ENCODE results near the gene CCNK.

CCNK gene

DNA sequence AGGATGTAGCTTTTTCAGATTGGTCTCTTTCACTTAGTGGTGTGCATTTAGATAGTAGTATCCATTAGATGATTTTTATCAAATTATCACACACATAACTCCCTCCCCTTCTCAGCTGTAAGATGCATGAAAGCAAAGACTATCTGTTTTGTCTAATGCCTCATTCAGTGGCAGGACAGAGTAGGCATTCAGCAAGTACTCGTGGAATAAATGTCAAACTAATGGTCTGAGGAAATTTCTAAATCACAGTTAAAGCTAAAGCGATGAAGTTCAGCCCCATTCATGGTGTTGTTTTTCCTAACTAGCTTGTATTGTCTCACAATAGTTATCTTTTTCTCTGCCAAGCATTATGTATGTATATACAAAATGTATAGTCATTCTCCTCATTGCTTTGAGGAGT, 16.1 kb downstream of the CCNK start:
- Histone ChIP-seq H3K9me3 (no peaks in the 10 kb centered on the region), H3K27ac (no peak overlapping the region), H3K4me1 (no peaks in the 10 kb centered on the region), H3K36me3 (peaks cover 69 to 93% (median 83%) of the 10 kb centered on the region in 3 donors), H3K27me3 (no peaks in the 10 kb centered on the region), H3K4me3 (no peak overlapping the region)
- no peak for DNase-seq
- TF ChIP-seq, protein P1, sequence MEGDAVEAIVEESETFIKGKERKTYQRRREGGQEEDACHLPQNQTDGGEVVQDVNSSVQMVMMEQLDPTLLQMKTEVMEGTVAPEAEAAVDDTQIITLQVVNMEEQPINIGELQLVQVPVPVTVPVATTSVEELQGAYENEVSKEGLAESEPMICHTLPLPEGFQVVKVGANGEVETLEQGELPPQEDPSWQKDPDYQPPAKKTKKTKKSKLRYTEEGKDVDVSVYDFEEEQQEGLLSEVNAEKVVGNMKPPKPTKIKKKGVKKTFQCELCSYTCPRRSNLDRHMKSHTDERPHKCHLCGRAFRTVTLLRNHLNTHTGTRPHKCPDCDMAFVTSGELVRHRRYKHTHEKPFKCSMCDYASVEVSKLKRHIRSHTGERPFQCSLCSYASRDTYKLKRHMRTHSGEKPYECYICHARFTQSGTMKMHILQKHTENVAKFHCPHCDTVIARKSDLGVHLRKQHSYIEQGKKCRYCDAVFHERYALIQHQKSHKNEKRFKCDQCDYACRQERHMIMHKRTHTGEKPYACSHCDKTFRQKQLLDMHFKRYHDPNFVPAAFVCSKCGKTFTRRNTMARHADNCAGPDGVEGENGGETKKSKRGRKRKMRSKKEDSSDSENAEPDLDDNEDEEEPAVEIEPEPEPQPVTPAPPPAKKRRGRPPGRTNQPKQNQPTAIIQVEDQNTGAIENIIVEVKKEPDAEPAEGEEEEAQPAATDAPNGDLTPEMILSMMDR (IDR thresholded peaks at IDR 0.05): no peak
- intact Hi-C loops (cut with DNase I; ENCODE audit: low total_unique reads): no loop called here

DNA sequence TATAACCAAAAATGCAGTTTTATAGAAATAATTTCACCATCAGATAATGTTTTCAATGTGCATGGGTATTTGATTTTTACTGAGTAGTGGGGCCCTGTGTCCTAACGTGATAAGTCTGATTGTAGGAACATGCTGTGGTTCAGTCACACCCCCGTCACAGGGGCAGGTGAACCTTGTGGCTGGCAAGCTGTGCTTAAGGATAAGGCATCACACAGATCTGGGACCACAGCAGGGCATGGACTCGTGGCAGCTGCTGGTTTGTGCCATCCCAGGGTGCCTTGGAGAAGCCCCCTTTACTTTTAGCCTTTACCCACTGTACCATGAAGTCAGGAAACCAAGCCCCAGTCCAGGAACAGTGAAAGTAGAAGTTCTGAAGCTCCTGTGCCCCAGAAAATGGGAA, 16.7 kb downstream of the CCNK start:
- Histone ChIP-seq H3K27ac (no peak overlapping the region), H3K27me3 (no peaks in the 10 kb centered on the region), H3K9me3 (no peaks in the 10 kb centered on the region), H3K4me3 (no peak overlapping the region), H3K36me3 (peaks cover 75 to 93% (median 84%) of the 10 kb centered on the region in 3 donors), H3K4me1 (no peaks in the 10 kb centered on the region)
- DNase-seq: no peak
- intact Hi-C loops (cut with DNase I; ENCODE audit: low total_unique reads): no loop called here
- TF ChIP-seq, protein P1 (IDR thresholded peaks at IDR 0.05): no peak

DNA sequence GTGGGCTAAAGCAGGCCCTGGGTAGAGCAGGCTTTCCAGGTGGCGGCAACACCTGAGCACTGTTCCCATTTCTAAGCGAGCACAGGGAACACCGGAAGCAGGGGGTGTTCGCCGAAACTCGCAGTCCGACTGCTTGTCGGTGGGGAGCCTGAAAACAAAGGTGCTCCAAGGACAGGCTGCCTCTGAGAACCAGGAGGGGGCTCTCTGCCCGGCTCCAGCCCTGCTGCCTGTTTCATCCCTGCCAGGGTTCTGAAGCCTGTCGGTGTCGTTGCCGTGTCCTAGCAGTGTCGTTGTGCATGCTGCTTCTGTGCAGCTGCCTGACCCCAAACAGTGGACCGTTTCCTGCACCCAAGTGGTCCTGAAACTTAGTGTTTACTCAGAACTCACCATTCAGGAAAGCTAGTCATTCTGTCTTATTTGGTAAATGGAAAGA, 21.8 kb downstream of the CCNK start:
- H3K9me3 ChIP-seq: no peaks in the 10 kb centered on the region
- H3K4me3 ChIP-seq: no peak overlapping the region
- peaks cover 75 to 96% (median 85%) of the 10 kb centered on the region in 3 donors for H3K36me3 ChIP-seq
- H3K27ac ChIP-seq: no peak overlapping the region
- no peaks in the 10 kb centered on the region for H3K4me1 ChIP-seq
- DNase-seq: no peak
- intact Hi-C loops (cut with DNase I; ENCODE audit: low total_unique reads): no loop called here
- H3K27me3 ChIP-seq: no peaks in the 10 kb centered on the region
- TF ChIP-seq, protein P1 (IDR thresholded peaks at IDR 0.05): no peak

DNA sequence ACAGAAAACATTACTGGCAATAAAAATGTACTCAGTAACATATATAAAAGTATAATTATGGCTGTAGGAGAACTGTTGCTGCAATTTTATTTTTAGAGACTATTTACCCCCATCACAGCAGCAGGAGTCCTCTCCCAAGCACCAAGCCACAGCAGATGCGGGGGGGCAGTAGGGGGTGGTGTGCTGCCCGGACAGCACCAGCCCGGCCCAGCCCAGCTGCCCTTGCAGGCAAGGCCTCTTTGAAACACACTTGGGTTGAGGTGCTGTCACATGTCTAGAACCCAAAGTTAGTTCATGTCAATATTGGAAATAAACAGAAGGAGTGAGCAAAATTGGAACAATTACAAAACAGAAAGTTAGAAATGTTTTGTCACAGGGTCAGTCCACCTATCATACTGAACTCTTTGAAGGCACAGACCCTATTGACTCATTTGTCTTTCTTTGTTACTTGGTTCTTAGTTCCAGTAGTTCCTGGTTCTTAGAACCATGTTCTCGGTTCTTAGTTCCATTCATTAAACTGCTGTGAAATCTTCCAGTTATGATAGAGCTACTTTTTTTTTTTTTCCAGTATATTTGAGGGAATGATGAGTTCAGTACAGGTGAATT, 22.7 kb downstream of the CCNK start:
- DNase-seq: no peak
- Histone ChIP-seq H3K9me3 (no peaks in the 10 kb centered on the region), H3K27me3 (no peaks in the 10 kb centered on the region), H3K4me3 (no peak overlapping the region), H3K4me1 (peaks cover 0 to 3% (median 0%) of the 10 kb centered on the region in 4 donors), H3K36me3 (peaks cover 83 to 97% (median 88%) of the 10 kb centered on the region in 3 donors), H3K27ac (no peak overlapping the region)
- intact Hi-C loops (cut with DNase I; ENCODE audit: low total_unique reads): no loop called here
- TF ChIP-seq, protein P1 (IDR thresholded peaks at IDR 0.05): no peak

DNA sequence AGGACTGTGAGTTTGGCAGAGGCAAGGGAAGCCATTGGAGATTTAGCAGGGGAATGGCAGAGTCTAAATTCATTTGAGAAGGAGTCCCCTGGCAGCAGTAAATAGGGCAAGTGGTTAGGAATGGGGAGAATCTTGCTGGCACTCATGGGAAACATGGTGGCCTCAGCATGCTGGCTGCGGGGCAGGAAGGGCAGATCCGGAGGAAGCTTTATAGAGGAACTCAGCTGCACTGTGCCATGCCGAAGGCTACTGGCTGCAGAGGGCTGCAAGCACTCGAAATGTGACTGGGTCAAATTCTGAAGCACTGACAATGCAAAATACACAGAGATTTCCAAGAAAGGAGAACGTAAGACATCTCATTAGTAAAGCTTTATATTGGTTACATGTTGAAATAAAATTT, 23.9 kb downstream of the CCNK start:
- no peak for DNase-seq
- TF ChIP-seq, protein P1 (IDR thresholded peaks at IDR 0.05): no peak
- Histone ChIP-seq H3K4me1 (peaks cover 0 to 3% (median 0%) of the 10 kb centered on the region in 4 donors), H3K9me3 (no peaks in the 10 kb centered on the region), H3K4me3 (no peak overlapping the region), H3K27ac (no peak overlapping the region), H3K27me3 (no peaks in the 10 kb centered on the region), H3K36me3 (peaks cover 86 to 100% (median 97%) of the 10 kb centered on the region in 3 donors)
- intact Hi-C loops (cut with DNase I; ENCODE audit: low total_unique reads): no loop called here

Measured in tibial artery (tissue), 4 donors.